DOHH2 (cell line): ENCODE data around the gene VPS29.

Experiments used
- CTCF ChIP-seq: fragments of 200-600 bp; sonication (generic); IDR thresholded peaks from one replicate; pipeline ENCODE4 v1.5.1; 2014; ENCODE audit warnings: antibody characterized with exemption, mild to moderate bottlenecking, low read depth, low read length; ENCODE audit not compliant: poor library complexity, severe bottlenecking
- EZH2phosphoT487 ChIP-seq: fragments of 200-600 bp; sonication (generic); IDR thresholded peaks from 2 replicates; pipeline ENCODE4 v1.6.1; 2017; ENCODE audit warnings: borderline replicate concordance, mild to moderate bottlenecking, antibody characterized with exemption, low read length, moderate library complexity, mixed read lengths

- TF ChIP-seq CTCF (no peak), EZH2phosphoT487 (no peak)
Observed at GRCh38 chr12:110531741-110532333, 29.9 kb upstream of the VPS29 start.
